Measurements from ENCODE around the gene MFGE8.

The MFGE8 gene

DNA sequence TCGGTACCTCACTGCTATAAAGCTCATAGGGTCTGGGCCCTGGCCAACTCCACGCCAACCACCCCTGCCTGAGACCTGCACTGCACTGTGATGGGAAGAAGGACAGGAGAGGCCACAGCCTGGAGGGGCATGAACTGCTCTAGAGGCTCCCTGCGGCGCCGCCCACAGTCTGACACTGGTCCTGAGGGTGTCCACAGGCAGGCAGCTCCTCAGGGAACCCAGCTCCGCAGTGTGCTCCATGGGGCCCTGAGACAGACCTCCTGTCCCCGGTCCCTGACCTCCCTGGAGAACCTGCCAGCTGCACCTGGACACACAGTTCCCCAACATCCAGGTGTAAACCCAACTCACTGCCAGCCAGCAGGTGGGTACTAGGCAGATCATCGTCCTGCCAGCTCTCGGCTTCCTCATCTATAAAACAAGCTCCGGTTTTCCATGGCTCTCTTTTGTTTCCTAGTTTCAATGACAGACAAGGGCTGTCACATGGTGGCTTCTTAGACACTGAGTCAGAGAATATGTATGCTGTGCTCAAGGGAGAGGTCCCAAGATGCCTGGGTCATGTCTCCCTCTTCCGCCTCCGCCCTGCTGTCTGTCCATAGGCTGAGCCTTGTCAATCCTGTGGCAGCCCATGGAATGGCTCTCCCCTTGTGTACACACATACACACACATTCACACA is 12.7 kb downstream of the MFGE8 start:
- DNase-seq (ENCODE audit: low read depth in 2 of 2): no peak

DNA sequence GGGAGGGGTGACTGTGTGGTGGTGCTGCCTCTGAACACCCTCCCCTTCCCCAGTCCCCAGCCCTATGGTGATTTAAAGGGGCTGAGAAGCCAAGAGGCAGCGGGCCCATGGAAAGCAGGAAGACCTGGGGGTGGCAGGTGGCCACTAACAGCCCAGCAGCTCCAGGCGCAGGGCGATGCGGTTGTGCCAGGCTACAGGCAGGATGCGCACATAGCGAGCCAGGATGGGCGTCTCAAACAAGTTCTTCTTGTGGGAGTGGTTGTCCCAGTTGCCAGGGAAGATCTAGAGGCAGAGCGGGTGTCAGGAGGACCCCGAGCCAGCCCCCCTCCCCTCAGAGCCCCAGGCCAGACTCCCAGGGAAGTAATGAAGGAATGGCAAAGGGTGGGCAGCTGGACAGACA is 13.9 kb downstream of the MFGE8 start:
- no peak for DNase-seq (ENCODE audit: low read depth in 2 of 2)

DNA sequence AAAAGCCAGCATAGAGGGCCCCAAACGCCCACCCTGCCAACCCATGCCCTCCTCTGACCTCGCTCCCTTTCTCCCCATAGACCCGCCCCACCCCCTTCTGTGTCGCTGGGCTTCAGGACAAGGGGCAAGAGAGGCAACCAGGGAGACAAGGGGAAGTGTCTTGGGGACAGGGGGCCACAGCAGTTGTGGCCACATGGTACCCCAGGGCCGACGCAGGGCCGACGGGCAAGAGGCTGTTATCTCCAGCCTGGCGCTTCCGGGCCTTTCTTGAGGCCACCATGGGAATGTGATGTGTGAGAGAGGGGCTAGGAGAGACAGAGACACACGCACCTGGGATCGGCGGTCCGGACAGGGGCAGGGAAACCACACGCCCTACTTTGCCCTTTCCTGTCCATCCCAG is 14.4 kb downstream of the MFGE8 start:
- DNase-seq (ENCODE audit: low read depth in 2 of 2): no peak

DNA sequence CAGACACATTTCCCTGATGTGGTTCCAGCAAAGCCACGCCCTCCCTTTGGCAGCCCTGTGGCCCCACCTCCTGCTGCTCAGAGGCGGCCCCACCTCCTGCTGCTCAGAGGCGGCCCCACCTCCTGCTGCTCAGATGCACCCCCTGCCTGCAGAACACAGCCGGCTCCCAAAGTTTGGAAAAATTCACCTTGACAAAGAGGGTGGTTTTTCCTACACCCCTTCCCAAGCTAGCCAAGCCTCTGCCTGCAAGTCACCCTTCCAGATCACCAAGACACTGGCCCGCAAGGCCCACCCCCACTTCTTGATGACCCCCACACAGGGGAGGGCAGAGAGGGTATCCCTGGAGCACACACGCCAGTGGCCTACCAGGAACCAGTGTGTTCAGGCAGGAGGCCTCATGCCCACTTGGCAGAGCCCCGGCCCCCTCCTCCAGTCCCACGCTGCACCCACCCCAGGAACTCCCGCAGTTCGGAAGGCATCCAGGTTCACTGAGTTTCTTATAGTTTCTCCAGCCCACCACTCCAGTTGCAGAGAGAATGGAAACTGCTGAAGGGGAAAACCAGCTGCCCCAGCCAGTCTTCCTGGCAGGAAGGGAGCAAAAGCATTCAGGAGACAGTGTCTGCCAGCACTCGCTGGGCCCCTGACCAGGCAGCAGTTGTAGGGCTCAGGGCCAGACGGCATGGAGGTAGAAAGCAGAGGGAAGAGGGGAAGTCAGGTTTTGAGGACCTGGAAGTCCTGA is 15.6 kb downstream of the MFGE8 start:
- peak in 1 of 2 experiments; percentile 37 for DNase-seq (ENCODE audit: low read depth in 2 of 2)

DNA sequence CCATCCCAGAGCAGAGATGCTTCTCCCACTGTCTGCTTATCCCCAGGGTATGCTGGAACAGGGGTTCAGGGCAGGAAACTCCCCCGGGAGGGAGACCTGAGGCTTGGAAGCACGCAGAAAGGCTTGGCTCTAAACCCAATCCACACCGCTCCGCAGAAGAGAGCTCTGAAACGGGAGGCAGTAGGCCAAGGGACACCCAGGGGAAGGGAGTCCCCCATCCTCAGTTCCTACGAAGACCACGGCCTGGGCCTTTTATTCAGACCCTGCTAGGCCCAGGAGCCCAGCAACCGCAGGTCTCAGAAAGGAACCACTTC is 16.1 kb downstream of the MFGE8 start:
- DNase-seq (ENCODE audit: low read depth in 2 of 2): no peak

DNA sequence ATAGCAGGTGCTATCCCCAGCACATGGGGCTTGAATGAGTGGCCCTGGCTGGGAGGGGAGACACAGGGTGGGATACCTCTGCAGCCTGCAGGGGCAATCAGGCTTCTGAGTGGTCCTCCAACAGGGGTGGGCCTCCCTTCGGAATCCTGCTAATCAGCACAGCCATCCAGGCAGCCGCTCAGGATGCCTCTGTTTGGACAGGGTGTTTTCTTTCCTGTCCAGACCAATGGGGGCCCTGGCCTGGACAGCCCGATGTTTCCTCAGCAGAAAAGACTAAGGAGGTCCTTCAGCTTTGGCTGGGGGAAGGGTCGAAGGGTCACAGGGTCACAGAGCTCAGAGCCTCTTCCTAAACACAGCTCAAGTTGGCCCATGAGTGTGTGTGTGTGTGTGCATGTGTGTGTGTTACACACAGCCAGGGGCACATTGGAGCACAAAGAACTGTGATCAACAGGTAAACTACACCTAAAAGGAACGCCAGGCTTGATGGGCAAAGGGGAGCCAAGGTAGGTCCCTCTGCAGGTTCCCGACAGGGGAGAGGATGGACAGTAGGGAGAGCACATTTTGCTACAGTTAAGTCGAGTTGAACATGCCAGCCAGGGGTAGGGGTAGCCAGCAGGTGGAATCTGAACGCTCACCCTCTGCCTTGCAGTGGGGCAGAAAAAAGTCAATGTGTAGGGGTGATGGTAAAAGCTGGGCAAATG is 16.7 kb downstream of the MFGE8 start:
- no peak for DNase-seq (ENCODE audit: low read depth in 2 of 2)

DNA sequence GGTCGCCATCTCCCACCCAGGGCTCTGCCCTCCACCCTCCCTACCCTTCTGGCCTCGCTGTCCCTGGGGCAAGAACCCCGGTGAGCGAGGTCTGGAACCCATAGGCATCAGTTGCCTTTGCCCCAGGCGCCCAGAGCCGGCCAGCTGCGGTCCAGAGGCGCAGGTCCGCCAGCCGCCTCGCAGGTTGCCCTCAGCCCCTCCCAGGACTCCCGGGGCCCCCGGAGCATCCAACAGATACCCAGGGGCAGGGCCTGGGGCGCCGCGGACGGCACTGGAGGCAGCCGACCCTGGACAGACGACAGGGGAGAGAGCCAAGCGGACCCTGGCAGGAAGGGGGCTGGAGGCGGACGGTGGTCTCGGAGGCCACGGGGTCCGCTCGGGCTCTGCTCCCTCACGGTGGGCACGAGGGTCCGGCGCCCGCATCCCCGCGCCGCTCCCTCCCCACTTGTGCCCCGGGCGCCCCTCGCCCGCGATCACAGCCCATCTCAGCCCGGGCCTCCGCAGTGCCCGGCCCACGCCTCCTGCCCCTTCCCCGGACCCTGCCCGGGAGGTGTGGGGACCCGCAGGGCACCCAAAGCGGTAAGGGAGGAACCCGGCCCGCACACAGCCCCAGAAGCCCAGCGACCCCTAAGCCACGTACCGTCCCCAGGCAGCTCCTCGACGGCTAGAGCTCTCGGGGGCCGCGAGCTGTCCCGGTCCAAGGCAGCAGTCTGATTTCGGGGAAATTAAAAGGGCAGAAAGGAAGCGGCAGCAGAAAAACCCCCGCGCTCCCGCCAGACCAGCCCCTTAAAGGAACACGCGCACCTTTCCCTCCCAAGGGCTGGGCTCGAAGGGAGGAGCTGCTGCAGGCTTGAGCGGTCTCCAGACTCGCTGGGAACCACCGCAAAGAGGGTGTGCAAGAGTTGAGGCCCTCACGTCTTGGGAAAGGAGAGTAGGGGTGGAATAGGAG is 18.1 kb downstream of the MFGE8 start, which contains the start of gene HAPLN3:
HAPLN3 (minus strand) TSS at position 726 of the 949 bp plus-strand sequence. CDS start 8,246 bp downstream, outside the sequence.
- no peak for DNase-seq (ENCODE audit: low read depth in 2 of 2)

DNA sequence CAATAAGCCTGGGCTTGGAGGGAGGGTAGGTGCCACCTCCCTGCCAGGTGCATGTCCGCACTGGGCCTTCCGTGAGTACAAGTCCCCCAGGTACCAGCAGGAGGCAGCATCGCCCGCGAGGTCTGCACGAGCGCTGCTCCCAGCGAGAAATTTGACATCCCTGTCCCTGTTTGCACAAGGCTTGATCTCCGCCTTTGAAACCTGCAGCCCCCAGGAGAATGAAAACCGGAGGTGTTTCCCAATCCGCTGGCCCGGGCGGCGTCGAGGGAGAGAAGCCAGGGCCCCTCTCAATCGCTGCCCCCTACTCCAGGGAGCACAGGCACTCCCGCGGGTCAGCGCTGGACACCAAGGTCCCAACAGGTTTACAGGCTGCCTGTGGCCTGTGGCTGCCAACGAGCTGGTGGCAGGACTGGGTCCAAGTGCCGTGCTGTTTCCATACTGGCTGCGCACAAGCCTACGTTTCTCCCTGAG is 18.8 kb downstream of the MFGE8 start:
- no peak for DNase-seq (ENCODE audit: low read depth in 2 of 2)

DNA sequence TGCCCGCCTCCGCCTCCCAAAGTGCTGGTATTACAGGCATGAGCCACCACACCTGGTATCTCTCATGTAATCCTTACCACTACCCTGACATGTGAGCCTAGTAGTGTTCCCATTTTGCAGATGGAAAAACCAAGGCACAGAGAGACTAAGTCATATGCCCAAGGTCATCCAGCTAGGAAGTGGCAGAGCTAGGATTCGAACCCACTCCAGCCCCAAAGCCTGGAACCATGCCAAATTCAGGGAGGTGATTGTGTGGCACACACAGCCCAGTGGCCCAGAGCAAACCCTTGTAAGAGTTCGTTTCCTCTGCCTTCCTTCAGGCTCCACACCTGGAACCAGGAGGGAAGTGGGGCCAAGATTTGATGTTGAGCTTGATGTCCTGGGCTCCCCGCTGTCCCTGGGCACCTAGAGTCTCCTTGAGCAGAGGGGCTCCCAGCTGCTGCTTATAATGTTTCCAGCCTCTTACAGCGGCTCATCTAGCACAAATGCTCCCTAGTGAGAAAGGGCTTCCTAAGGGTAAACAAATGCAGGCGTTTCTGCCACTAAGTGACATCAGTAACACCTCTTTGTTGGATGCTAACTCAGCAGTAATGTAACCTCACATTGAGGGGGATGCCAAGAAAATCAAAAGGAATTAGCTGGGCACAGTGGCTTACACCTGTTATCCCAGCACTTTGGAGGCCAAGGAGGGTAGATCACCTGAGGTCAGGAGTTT is 21.5 kb downstream of the MFGE8 start:
- DNase-seq (ENCODE audit: low read depth in 2 of 2): no peak

DNA sequence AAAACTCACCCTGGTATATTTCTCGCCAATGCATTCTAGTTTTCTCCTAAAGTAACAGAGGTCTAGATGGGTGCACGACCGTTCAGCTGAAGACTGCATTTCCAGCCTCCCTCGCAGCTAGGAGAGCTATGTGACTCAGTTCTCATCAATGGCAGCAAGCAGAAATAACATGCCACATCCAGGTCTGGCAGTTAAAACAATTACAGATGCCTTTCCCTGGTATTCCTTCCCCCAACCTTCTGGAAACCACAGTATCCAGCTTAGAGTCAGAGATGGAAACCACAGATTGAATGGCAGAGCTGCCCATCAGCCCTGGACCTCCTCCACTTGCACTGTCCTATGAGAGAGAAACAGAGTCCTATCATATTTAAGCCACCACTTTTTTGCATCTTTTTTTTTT is 22.7 kb downstream of the MFGE8 start:
- DNase-seq (ENCODE audit: low read depth in 2 of 2): no peak

DNA sequence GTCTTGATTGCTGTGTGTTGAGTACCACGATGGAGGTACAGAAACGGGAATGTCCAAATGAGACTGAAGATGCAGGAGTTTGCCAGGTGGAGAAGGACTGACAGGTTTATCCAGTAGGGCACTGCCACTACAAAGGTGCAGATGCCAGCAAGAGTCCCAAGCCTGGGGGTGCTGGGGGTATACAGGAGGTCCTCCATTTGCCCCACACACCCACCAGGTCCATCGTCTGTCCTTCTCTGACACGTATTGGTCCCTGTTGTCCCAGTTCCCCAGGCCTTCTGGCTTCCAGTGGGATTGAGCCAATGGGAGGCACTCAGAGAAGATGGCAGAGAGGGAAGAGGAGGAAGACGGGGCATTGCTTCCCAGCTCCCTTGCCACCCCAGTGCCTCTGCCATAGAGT is 24.5 kb downstream of the MFGE8 start:
- no peak for DNase-seq (ENCODE audit: low read depth in 2 of 2)

DNA sequence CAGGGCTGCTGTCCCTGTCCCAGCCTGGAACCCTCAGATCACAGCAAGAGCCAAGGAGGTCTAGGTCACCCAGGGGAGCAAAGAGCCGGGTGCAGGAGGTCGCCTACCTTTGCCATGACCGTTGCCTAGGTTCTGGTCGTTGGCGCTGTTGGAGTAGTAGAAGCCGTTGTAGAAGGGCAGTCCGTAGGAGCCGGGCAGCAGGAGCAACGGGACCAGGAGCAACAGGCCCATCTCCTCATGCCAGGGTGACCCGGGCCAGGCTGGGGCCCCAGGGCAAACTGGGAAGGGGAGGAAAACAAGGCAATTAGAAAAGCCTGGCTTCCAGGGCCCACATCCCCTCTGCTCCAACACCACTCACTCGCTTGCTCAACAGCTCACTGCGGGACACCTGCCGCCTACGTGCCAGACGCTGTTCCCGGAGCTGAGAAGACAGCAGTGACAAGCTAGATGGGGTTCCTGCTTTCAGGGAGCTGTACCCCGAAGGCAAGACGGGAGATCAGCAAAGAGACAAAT is 26.1 kb downstream of the MFGE8 start:
- DNase-seq (ENCODE audit: low read depth in 2 of 2): no peak

DNA sequence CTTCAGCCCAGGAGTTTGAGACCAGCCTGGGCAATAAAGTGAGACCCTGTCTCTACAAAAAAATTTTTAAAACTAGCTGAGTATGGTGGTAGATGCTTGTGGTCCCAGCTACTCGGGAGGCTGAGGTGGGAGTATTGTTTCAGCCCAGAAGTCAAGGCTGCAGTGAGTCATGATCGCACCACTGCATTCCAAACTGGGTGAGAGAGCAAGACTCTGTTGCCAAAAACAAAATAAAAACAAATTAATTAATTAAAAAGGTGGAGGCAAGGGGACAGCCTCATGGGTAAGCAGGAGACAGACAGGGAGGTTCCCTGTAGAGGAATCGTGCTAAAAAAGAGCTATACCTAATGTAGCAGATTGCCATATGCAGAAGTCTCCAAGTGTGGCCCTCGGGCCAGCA is 30.4 kb downstream of the MFGE8 start:
- no peak for DNase-seq (ENCODE audit: low read depth in 2 of 2)

DNA sequence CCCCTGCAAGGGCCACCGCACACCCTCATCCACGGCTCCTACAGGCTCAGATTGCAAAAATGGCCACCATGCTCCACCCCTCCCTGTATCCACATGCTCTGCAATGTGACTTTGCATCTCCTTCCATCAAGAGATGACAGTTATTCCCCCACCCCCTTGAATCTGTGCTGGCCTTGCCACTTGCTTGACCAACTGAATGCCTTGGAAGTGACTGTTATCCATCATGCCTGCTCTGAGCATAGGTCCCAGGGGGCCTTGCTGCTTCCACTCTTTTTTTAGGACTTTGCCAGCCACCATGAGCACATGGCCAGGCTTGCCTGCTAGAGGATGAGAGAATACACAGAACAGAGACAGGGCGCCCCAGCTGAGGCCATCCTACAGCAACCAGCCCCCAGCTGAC is 31.4 kb downstream of the MFGE8 start:
- DNase-seq (ENCODE audit: low read depth in 2 of 2): no peak

DNA sequence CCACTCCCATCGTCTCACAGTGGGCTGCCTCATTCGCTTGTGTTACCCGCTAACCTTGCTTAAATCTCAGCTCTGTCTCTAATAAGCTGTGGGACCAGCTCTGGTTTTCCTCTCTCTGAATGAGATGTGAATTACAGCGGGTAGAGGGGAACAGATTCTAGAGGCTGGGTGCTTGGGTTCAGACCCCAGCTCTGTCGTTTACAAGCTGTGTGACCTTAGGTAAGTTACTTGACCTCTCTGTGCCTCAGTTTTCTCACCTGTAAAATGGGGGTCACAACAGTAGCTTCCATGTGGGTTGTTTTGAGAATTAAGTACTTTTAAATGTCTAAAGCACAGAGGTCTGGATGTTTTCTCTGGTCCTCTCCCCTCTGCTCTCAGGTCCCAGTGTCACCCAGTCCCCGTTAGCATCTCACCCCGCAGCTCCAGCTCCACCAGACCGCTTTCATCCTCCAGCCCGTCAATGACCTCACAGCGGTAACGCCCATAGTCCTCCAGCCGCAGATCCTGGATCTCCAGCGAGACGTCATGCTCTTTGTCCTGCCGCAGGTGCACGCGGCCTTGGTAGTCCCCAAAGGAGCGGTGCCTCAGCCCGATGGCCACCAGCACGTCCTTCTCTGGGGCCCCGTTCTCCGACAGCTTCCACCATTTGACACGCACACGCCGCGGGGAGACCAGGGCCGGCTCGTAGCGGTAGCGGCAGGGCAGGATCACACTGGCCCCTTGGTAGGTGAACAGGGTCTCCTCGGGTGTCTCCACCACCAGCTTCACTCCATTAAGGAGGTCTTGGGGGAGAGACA is 32.0 kb downstream of the MFGE8 start:
- no peak for DNase-seq (ENCODE audit: low read depth in 2 of 2)

DNA sequence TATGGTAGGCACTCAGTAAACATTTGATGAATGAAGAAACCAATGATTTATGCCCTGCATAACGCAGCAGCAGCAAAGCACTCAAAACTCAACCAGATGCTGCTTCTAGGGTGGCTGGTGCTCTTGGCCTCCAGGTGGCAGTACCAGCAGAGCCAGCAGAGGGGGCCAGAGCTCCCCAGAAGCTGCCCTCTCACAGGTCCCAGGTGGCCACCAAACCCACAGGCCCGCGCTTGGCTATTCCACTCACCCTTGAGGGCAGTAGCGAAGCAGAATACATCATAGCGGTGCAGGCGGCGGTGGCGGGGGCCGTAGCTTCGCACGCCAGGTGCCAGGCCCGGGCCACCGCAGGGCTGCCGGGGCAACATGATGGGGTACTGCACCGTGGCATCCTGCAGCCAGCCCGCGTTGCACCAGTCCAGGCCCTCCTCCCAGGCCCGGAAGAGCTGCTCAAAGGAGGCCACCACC is 34.4 kb downstream of the MFGE8 start:
- DNase-seq (ENCODE audit: low read depth in 2 of 2): peak; percentile 7 to 20

DNA sequence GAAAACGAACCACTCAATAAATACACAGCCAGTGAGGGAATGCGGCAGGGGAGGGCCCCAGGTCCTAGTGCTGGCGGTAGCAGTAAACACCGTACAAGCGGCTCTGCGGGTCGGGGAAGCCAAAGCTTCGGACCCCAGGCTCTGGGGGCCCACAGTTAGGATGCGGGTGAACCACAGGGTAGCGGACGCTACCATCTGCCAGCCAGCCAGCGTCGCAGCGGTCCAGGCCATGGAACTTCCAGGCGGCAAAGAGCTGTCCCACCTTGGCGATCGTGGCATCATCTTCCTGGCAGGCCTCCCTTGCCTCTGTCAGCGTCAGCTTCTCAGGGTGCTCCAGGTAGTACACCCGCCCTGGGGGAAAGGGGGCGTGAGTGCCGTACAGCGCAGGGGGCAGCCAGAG is 35.3 kb downstream of the MFGE8 start:
- DNase-seq (ENCODE audit: low read depth in 2 of 2): no peak

DNA sequence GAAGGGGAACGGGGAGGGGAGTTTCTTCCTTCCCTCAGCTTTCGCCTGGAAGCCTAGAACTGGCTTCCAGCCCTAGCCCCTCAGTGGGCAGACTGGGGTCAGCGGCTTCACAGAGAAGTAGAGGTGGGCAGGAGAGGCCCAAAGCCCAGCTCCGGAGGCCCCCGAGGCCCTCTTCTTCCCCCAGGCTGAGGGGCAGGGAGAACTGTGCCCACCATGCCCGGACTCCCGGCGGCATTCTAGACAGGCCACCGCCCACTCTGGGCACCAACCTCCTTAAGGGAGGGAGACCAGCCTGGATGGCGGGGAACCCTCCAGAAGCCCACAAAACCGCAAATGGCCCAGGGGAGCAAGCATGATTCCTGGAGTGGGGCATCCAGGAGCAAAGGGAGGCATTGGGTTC is 35.8 kb downstream of the MFGE8 start:
- no peak for DNase-seq (ENCODE audit: low read depth in 2 of 2)

DNA sequence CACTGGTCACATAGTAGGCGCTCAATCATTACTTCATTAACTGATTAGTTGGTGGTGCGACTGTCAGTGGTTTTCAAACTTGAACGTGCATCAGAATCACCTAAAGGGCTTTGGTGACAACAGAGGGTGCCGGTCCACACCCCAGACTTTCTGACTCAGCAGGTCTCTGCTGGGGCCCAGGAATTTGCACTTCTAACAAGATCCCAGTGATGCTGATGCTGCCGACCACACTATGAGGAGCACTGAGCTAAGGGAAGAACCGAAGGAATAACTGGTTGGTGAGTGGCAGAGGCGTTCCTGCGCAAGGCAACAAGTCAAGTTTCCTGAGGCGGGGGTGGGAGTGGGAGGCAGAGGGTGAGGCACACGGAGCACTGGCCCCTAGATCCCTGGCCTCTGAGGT is 36.6 kb downstream of the MFGE8 start:
- no peak for DNase-seq (ENCODE audit: low read depth in 2 of 2)

DNA sequence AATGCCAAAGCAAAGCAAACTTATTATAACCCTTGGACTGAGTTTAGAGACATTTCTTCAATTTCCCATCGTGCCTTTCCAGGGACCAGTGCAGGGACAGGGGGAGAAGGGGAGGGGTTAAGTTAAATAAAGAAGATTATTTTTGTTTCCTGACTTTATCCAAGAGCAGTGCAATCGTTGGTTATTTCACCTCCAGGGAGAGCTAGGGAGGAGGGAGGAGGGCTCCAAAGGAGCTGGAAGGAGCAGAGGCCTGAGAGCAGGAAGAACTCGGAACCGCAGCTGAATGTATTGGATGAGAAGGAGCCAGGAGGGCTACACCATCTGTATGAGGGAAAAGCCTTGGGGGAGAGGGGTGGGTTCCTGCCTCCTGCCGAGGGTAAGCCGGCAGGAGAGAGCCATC is 38.5 kb downstream of the MFGE8 start:
- DNase-seq (ENCODE audit: low read depth in 2 of 2): no peak

All from fibroblast of skin of left biceps (primary cell).